Activated CD4-positive, alpha-beta T cell treated with anti-CD3 and anti-CD28 coated beads, Interleukin-2, Interleukin-6, amounts not matched to agents 100 ng/mL and 50 ng/mL, durations not matched to agents 16 hours and 8 hours (primary cell): ENCODE measurements around the gene ATP6V1E1.

ENCODE experiments used
- DNase-seq: peaks from one replicate; pipeline ENCODE4 v3.0.0-alpha.2; 2020

ATP6V1E1 gene

GRCh38 chr22:17633217-17633997 is 4.9 kb upstream of the ATP6V1E1 start:
- DNase-seq, result no peak

- DNase-seq, result no peak
Observed at GRCh38 chr22:17631076-17631565, 2.6 kb upstream of the ATP6V1E1 start.

- DNase-seq, result no peak
Observed at GRCh38 chr22:17629641-17630040, 1.1 kb upstream of the ATP6V1E1 start.

GRCh38 chr22:17629173-17629489 is 582 bp upstream of the ATP6V1E1 start:
- no peak for DNase-seq

GRCh38 chr22:17627961-17628405 is 566 bp downstream of the ATP6V1E1 start:
- no peak for DNase-seq

DNA sequence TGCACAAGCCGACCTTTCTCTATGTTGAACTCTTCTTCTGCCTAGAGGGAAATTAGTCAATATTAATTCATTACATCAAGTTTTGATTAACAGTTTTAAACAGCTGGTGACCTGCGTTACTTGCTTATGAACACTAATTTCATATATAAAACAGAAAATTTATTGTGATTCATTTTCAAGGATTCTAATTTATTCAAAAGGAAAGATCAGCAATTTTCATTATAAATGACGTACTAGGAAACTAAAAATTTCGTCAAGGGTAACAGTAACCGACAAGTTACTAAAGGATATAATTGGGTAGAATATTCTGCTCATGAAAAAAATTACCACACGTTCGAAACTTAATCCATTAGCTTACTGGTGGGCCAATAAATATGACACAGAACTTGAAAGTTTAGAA is 15.3 kb downstream of the ATP6V1E1 start:
- DNase-seq, result no peak

GRCh38 chr22:17612057-17612456 is 16.5 kb downstream of the ATP6V1E1 start:
- DNase-seq, result no peak

- peak; percentile 32 for DNase-seq
Observed at GRCh38 chr22:17607891-17608521, 20.5 kb downstream of the ATP6V1E1 start.

DNA sequence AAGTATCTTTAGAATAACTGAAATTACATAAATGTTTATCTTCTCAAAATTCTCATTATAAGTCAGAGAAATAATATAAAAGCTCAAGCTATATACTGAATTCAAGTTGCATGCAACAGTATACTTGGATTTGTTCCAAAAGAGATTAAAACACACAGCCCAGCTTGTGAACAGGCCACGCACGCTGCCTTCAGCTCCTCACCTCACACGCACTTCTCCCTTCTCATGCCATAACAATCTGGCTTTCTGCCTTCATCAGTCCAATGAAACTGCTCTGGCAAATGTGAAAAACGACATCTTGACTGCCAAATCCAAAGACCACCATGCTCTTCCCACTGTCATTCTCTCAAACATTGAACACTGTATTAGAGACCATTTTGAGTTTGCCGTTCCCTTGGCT is 22.1 kb downstream of the ATP6V1E1 start:
- no peak for DNase-seq

GRCh38 chr22:17603668-17604067 is 24.9 kb downstream of the ATP6V1E1 start:
- DNase-seq, result no peak

GRCh38 chr22:17601031-17601430 is 27.5 kb downstream of the ATP6V1E1 start:
- no peak for DNase-seq

DNA sequence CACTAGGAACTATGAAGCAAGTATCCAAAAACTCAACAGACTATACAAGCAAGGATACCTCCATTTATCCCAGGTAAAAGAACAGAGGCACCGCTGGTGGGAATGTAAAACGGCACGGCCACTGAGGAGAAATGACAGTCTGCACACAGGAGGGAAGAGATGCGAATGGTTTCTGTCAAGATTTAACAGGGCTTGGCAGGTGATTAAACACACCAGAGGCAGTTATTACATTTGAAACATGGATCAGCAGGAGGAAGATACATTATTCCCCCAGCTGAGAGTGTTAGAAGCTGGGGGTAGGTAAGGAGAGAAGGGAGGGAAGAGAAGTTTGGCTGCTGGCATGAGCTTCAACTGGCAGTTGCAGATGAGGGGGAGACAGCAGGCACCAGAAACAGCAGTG is 30.2 kb downstream of the ATP6V1E1 start:
- DNase-seq, result no peak

GRCh38 chr22:17597217-17597616 is 31.3 kb downstream of the ATP6V1E1 start:
- no peak for DNase-seq

DNA sequence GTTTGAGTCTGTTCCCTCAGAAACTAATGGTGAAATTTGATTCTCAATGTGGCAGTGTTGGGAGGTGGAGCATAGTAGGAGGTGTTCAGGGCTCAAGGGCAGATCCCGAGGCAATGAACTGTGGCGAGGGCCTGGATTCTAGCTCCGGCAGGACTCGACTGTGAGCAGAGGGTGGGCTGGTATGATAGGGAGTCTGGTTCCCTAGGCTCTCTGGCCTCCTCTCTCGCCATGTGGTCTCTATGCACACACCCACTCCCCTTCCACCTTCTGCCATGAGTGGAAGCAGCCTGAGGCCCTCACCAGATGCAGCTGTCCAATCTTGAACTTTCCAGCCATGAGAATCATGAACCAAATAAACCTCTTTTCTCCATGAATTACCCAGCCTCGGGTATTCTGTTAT is 32.3 kb downstream of the ATP6V1E1 start:
- DNase-seq, result no peak

GRCh38 chr22:17592201-17592600 is 36.3 kb downstream of the ATP6V1E1 start:
- DNase-seq, result no peak

DNA sequence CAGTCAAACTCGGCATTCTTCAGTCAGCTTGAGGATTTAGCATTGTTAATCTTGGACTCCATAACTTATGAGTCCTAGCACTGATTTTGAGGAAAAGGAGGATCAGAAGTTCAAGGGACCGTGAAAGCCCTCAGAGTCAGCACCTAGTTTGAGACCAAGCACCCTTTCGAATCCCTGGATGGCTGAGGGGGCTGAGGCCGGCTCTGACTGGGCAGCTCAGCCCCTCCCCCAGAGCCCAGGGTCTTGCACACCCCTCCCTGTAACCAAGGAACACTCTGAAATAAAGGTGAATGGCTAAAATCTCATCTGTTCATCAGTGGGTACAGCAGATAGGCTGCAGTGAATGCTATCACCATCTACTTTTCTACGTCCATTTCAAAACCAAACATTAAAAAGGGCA is 38.0 kb downstream of the ATP6V1E1 start:
- no peak for DNase-seq

DNA sequence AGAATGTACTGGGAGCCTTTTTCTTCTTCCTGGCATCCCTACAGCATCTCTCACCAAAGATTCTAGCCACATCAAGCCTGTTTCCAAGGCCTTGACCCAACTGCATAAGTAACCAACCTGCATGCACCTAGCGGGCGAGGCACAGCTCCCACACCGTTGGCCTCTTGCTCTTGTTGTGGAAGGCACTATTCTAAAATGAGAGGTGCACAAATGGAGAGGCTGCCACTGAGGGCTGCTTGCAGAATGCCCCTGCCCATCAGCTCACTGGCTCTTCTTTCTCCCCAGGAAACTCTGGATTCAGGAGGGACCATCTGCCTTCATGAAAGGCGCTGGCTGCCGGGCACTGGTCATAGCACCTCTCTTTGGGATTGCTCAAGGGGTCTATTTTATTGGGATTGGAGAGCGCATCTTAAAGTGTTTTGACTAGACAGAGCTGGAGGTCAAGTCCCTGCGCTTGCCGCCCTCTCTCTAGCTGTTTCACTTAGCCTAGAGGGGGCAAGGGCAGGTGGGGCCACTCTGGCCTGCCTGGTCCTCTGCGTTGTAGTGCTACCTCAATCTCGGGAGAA is 38.7 kb downstream of the ATP6V1E1 start:
- DNase-seq, result no peak

GRCh38 chr22:17588606-17589005 is 39.9 kb downstream of the ATP6V1E1 start:
- DNase-seq, result no peak

DNA sequence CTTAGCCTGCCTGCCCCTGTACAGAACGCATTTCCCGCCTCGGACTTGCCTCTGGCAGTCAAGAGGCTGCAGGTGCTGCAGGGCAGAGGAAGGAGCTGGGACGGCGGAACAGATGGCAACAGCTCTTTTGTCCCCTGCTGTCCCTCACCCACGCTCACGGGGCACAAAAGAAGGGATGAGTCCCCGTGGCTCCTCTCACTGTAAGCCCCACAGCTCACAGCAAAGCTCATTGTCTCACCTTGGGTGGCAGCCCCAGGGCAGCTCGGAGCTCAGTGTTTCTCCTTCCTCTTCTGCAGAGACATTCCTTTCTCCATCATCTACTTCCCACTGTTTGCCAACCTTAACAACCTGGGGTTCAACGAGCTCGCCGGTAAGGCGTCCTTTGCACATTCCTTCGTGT is 40.9 kb downstream of the ATP6V1E1 start:
- DNase-seq, result no peak

GRCh38 chr22:17586831-17587440 is 41.6 kb downstream of the ATP6V1E1 start:
- no peak for DNase-seq

DNA sequence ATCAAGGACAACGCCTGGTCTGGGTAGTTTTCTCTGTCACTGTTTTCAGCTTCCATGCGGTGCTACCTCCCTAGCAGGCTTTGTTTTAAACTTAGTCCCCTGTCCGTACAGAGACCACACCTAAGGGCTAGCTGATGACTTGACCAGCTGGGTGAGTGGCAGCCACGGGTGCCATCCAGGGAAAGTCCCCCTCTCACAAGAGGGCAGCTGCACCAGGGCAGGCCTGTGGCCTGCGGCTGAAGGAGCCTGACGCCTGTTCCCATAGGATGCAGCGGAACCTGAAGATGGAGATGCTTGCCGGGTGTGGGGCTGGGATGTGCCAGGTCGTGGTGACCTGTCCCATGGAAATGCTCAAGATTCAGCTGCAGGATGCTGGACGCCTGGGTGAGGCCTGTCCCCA is 45.4 kb downstream of the ATP6V1E1 start:
- no peak for DNase-seq

- DNase-seq, result no peak
Observed at GRCh38 chr22:17581631-17582030, 46.9 kb downstream of the ATP6V1E1 start.

DNA sequence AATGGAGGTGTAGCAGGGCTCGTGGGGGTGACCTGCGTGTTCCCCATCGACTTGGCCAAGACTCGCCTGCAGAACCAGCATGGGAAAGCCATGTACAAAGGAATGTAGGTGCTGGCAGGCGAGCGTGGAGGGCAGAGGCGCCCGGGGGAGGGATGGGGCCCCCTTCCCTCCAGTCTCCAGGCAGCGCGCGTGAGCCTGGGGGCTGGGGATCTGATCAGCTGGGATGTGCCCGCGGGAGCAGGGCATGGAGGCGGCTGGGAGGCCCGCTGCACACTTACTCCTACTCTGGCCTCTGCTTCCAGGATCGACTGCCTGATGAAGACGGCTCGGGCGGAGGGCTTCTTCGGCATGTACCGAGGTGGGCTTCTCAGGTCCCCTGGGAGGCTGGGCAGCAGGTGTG is 47.5 kb downstream of the ATP6V1E1 start:
- DNase-seq, result no peak
